Right lobe of liver (tissue), 4 donors: ENCODE data around the gene TENM4.

Experiments used
- POLR2A ChIP-seq: fragments of 450-650 bp; IDR thresholded peaks from one replicate; pipeline ENCODE4 v1.6.1; 2017; ENCODE audit warnings: antibody characterized with exemption, mild to moderate bottlenecking
- TF ChIP-seq, protein P1 (sequence below), 4 donors: fragments of 200-600 bp in 3 of 4; fragments of 450-650 bp in 1 of 4; IDR thresholded peaks; one replicate each; pipeline versions ENCODE4 v1.5.1 to v1.8.0; 2016 to 2022; ENCODE audit warnings: antibody characterized with exemption in 4 of 4, mild to moderate bottlenecking in 2 of 4
- donor health status: DM: no; HTN: no; CAD: no.
- donor health status: DM: no; HTN: no; CAD: no.
- donor health status: DM: no; HTN: yes; CAD: no.

DNA sequence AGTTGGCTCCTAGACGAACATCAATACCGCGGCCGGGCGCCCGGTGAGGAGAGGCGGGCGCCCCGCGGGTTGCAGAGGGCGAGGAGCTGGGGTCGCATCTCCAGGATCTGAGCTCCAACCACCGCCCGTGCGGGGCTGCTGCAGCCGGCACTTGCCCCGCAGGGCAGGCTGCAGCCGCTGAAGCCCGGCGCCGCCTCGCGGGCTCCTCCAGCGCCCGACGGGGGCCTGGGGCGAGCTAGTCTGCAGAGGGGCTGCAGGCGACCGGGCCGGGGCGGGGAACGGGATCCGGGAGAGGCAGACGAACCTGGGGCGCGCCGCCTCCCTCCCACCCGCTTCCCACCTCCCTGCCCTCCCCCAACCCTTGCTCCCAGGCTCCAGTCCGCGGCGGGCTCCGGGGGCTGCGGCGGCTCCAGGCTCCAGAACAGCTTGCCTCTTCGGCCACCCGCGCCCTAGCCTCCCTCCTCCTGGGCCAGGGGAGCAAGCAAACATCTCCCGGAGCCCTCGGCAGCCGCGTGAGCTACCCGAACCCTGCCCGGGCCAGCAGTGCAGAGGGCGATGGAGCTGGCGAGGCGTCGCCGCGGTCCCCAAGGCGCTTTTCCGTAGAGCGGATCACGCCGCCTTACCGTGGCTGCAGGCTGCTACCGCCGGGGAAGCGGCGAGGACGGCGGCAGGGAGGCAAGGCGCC, 802 bp downstream of the TENM4 start:
- TF ChIP-seq, protein P1, sequence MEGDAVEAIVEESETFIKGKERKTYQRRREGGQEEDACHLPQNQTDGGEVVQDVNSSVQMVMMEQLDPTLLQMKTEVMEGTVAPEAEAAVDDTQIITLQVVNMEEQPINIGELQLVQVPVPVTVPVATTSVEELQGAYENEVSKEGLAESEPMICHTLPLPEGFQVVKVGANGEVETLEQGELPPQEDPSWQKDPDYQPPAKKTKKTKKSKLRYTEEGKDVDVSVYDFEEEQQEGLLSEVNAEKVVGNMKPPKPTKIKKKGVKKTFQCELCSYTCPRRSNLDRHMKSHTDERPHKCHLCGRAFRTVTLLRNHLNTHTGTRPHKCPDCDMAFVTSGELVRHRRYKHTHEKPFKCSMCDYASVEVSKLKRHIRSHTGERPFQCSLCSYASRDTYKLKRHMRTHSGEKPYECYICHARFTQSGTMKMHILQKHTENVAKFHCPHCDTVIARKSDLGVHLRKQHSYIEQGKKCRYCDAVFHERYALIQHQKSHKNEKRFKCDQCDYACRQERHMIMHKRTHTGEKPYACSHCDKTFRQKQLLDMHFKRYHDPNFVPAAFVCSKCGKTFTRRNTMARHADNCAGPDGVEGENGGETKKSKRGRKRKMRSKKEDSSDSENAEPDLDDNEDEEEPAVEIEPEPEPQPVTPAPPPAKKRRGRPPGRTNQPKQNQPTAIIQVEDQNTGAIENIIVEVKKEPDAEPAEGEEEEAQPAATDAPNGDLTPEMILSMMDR (IDR thresholded peaks at IDR 0.05), result no peak
- no peak for TF ChIP-seq POLR2A
